HepG2 (cell line): Measurements from ENCODE around the gene SRRM4. TPM values are rescaled to one million over a fixed set of nuclear protein-coding genes. Genes with fewer than 3 reads are reported as not detected.

Experiments used
- ATAC-seq: fragments of 200-7000 bp; cut with Tn5 transposase; 3 replicates; pipeline ENCODE4 v1.9.1; 2020; ENCODE audit warnings: mild to moderate bottlenecking, moderate library complexity
- BruUV-seq: library from RNA; stranded (reverse); fragments of 400-500 nt; replicated peaks from 2 replicates; lab custom pipeline; 2021; lab: Mats Ljungman, UMichigan
- CTCF ChIA-PET: fragments of 300-600 bp; formaldehyde crosslinking; extraction: SDS; loops from one replicate; lab custom pipeline; 2021; ENCODE audit warnings: low total read pairs, inconsistent platforms, low intra/inter-chr PET ratio; lab: Yijun Ruan, JAX
- POLR2A ChIA-PET: fragments of 350-600 bp; sonication (Branson Sonifier 250); formaldehyde crosslinking; loops from one replicate; lab custom pipeline; 2020; ENCODE audit warnings: antibody characterized with exemption, inconsistent platforms; lab: Yijun Ruan, JAX
- DNase-seq: peaks from one replicate; pipeline ENCODE4 v3.0.0-alpha.2; 2015; ENCODE audit warnings: low spot score
- FAIRE-seq: peaks from 3 replicates; lab custom pipeline; 2011; peaks lifted over from hg19 to GRCh38; lab: Jason Lieb, UNC
- H2AFZ ChIP-seq: one replicate; pipeline ENCODE4 v1.6.1; 2011; ENCODE audit warnings: low read length, inconsistent platforms
- H3K27ac ChIP-seq: fragments of 300-600 bp; 3 replicates; pipeline ENCODE4 v1.8.0; 2011; ENCODE audit warnings: mixed run types, mild to moderate bottlenecking, mixed read lengths, low read length, inconsistent platforms; ENCODE audit not compliant: insufficient read depth; ENCODE audit errors: extremely low read length
- H3K27me3 ChIP-seq, 2 experiments: fragments of 200-600 bp in 1 of 2; 2 replicates in 1 of 2; 3 replicates in 1 of 2; pipeline versions ENCODE4 v1.6.0 to v1.8.0; 2011; ENCODE audit warnings: low read length in 2 of 2, mild to moderate bottlenecking in 2 of 2, moderate library complexity in 2 of 2, inconsistent platforms in 1 of 2; ENCODE audit not compliant: insufficient read depth in 2 of 2, control insufficient read depth in 1 of 2
- H3K36me3 ChIP-seq, 2 experiments: fragments of 200-600 bp in 1 of 2; replicated peaks in 1 of 2; 2 replicates in 1 of 2; 3 replicates in 1 of 2; pipeline versions ENCODE4 v1.5.1 to v1.8.0; 2011; ENCODE audit warnings: low read length in 2 of 2, inconsistent platforms in 1 of 2; ENCODE audit not compliant: insufficient read depth in 2 of 2, control insufficient read depth in 1 of 2
- H3K4me1 ChIP-seq: 2 replicates; pipeline ENCODE4 v1.5.1; 2012; ENCODE audit warnings: low read length, inconsistent platforms; ENCODE audit not compliant: insufficient read depth
- H3K4me2 ChIP-seq: 2 replicates; pipeline ENCODE4 v1.6.0; 2011; ENCODE audit warnings: low read depth, low read length, inconsistent platforms
- H3K4me3 ChIP-seq, 3 experiments: fragments of 200-600 bp in 1 of 3; sonication (generic), shearing (Covaris generic) in 1 of 3; replicated peaks in 1 of 3; 2 replicates each; pipeline ENCODE4 v1.5.1; 2011 to 2016; ENCODE audit warnings: low read length in 3 of 3, inconsistent platforms in 2 of 3, low read depth in 2 of 3, mild to moderate bottlenecking in 2 of 3, control low read depth in 1 of 3, mixed read lengths in 1 of 3; ENCODE audit not compliant: insufficient read depth in 1 of 3
- H3K79me2 ChIP-seq: one replicate; pipeline ENCODE4 v1.6.1; 2011; ENCODE audit warnings: low read length, inconsistent platforms; ENCODE audit not compliant: insufficient read depth
- H3K9ac ChIP-seq: 2 replicates; pipeline ENCODE4 v1.6.0; 2011; ENCODE audit warnings: mild to moderate bottlenecking, low read depth, low read length, inconsistent platforms; ENCODE audit not compliant: insufficient read depth
- H3K9me3 ChIP-seq: 2 replicates; pipeline ENCODE4 v1.5.1; 2012; ENCODE audit warnings: mild to moderate bottlenecking, low read length
- H4K20me1 ChIP-seq: 2 replicates; pipeline ENCODE4 v1.6.0; 2011; ENCODE audit warnings: inconsistent platforms, mild to moderate bottlenecking, low read length, moderate library complexity; ENCODE audit not compliant: insufficient read depth
- ADNP ChIP-seq: sonication (generic); formaldehyde crosslinking; IDR thresholded peaks from 2 replicates; pipeline ENCODE4 v1.4.0; 2020; ENCODE audit warnings: missing genetic modification reagents
- CC2D1A ChIP-seq: sonication (generic); formaldehyde crosslinking; IDR thresholded peaks from 2 replicates; pipeline ENCODE4 v1.8.1; 2023; ENCODE audit warnings: mild to moderate bottlenecking, missing genetic modification reagents
- ETV5 ChIP-seq: IDR thresholded peaks from 2 replicates; pipeline ENCODE4 v1.6.1; 2018; ENCODE audit warnings: missing biosample characterization, missing genetic modification reagents, inconsistent platforms, borderline replicate concordance
- GABPB1 ChIP-seq: IDR thresholded peaks from 2 replicates; pipeline ENCODE4 v1.6.1; 2016; ENCODE audit warnings: mild to moderate bottlenecking, missing genetic modification reagents, moderate library complexity, missing compliant biosample characterization
- HMG20B ChIP-seq: conservative IDR thresholded peaks from 2 replicates; pipeline ENCODE4 v1.6.1; 2016; ENCODE audit warnings: missing genetic modification reagents, missing compliant biosample characterization
- HNF4A ChIP-seq: sonication (generic); formaldehyde crosslinking; IDR thresholded peaks from 2 replicates; pipeline ENCODE4 v1.4.0; 2020; ENCODE audit warnings: missing genetic modification reagents
- MAZ ChIP-seq, 2 experiments: sonication (generic) in 1 of 2; formaldehyde crosslinking in 1 of 2; IDR thresholded peaks; 2 replicates each; pipeline versions ENCODE4 v1.5.0 to v1.6.1; 2012 to 2020; ENCODE audit warnings: low read depth in 2 of 2, mild to moderate bottlenecking in 2 of 2, borderline replicate concordance in 1 of 2, improper control_type of control experiment in 1 of 2, low read length in 1 of 2, missing genetic modification reagents in 1 of 2, moderate library complexity in 1 of 2
- MEIS1 ChIP-seq: sonication (generic); formaldehyde crosslinking; IDR thresholded peaks from 2 replicates; pipeline ENCODE4 v1.9.0; 2021; ENCODE audit warnings: mild to moderate bottlenecking, missing genetic modification reagents, moderate library complexity, borderline replicate concordance
- NAIF1 ChIP-seq: sonication (generic); formaldehyde crosslinking; IDR thresholded peaks from 2 replicates; pipeline ENCODE4 v1.5.0; 2020; ENCODE audit warnings: mild to moderate bottlenecking, missing genetic modification reagents, borderline replicate concordance
- POLR2G ChIP-seq: fragments of 200-400 bp; formaldehyde crosslinking; IDR thresholded peaks from 2 replicates; pipeline ENCODE4 v1.6.1; 2018; ENCODE audit warnings: mild to moderate bottlenecking, low read depth, low read length, moderate library complexity
- SMARCE1 ChIP-seq: fragments of 450-650 bp; IDR thresholded peaks from 2 replicates; pipeline ENCODE4 v1.6.1; 2017; ENCODE audit warnings: borderline replicate concordance
- YY1 ChIP-seq: IDR thresholded peaks from 2 replicates; pipeline ENCODE4 v1.6.1; 2011; ENCODE audit warnings: low read length, low read depth, moderate library complexity, mild to moderate bottlenecking; ENCODE audit not compliant: insufficient read depth, insufficient replicate concordance
- ZNF850 ChIP-seq: sonication (generic); formaldehyde crosslinking; conservative IDR thresholded peaks from 2 replicates; pipeline ENCODE4 v1.9.0; 2021; ENCODE audit warnings: mild to moderate bottlenecking, missing genetic modification reagents
- WGBS: methylation state at CpG from one replicate; pipeline ENCODE4 v1.1.6; 2017; ENCODE audit warnings: low lambda C conversion rate; 5-methylcytosine and 5-hydroxymethylcytosine counted together
- in situ Hi-C: cut with HindIII; loops from 2 replicates; pipeline ENCODE4 v1.10.0; 2017; ENCODE audit warnings: low pct_unique_long_range_greater_than_20kb; ENCODE audit not compliant: extremely low pct_ligation_motif_present
- intact Hi-C: fragments of 100-400 bp; cut with micrococcal nuclease; formaldehyde crosslinking; loops from one replicate; pipeline ENCODE4 v1.10.0; 2022; ENCODE audit not compliant: unreplicated experiment
- polyA plus RNA-seq, 8 experiments: library from polyadenylated mRNA; depleted of rRNA in 3 of 8; stranded (reverse) in 7 of 8; unstranded in 1 of 8; fragments of >200 nt; fragmentation: Illumina TruSeq in 4 of 8; extraction: Trizol in 4 of 8; gene quantifications; 2 replicates each; pipeline versions ENCODE4 v1.2.1 to v1.2.3, GENCODE V29; 2011 to 2016; ENCODE audit warnings: low read depth in 4 of 8, missing spikeins in 1 of 8, mixed read lengths in 1 of 8; ENCODE audit not compliant: insufficient read depth in 1 of 8
- total RNA-seq, 5 experiments: library from RNA; depleted of rRNA; stranded (reverse); fragments of >200 nt; fragmentation: Illumina TruSeq; extraction: Trizol; gene quantifications; 2 replicates each; pipeline ENCODE4 v1.2.3, GENCODE V29; 2016; ENCODE audit warnings: low read depth in 1 of 5
- TF ChIP-seq, protein P1 (sequence below): sonication (generic); formaldehyde crosslinking; IDR thresholded peaks from 2 replicates; pipeline ENCODE4 v1.5.0; 2020; ENCODE audit warnings: mild to moderate bottlenecking, missing genetic modification reagents
- TF ChIP-seq, protein P2 (sequence below): sonication (generic); formaldehyde crosslinking; IDR thresholded peaks from 2 replicates; pipeline ENCODE4 v1.8.0; 2022; ENCODE audit warnings: mild to moderate bottlenecking, missing genetic modification reagents; ENCODE audit not compliant: insufficient replicate concordance
- TF ChIP-seq, protein P3 (sequence below): sonication (generic); formaldehyde crosslinking; IDR thresholded peaks from 2 replicates; pipeline ENCODE4 v1.8.1; 2023; ENCODE audit warnings: mild to moderate bottlenecking, inconsistent platforms, moderate library complexity, missing genetic modification reagents, borderline replicate concordance
- TF ChIP-seq, protein P4 (sequence below): IDR thresholded peaks from 2 replicates; pipeline ENCODE4 v1.6.1; 2016; ENCODE audit warnings: missing compliant biosample characterization, missing genetic modification reagents, borderline replicate concordance

The SRRM4 gene
- total and polyA plus RNA-seq, 2 of the 13 experiments (the other 11 are each of a cell fraction or from before 2014, with no cell fraction given), result not detected

DNA sequence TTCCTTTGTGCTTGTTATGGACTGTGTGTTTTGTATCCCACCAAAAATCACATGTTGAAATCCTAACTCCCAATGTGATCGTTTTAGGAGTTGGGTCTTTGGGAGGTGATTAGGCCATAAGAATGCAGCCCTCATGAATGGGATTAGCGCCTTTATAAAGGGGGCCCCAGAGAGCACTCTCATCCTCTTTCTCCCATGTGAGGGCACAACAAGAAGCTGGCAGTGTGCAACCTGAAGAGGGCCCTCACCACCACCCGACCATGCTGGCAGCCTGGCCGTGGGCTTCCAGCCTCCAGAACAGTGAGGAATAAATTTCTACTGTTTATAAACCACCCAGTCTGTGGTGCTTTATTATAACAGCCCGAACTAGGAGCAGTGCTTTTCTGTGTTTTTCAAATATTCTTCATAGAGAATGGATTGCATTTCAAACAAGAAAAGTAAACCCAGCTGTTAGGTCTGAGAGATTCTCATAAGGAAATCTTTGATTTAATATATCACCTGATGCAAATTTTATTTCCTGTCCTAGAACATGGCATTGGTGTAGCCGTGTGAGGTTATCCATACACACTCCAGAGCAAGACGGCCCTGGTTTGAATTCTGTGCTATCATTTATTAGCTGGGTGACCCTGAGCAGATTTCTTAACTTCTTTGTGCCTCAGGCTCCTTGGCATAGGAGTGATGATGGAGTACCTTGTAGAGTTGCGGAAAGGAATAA, 225.2 kb downstream of the SRRM4 start:
- no peak overlapping the region for H2AFZ ChIP-seq
- 18% methylated on average over 8 of the region's 8 CpGs for WGBS
- no peak overlapping the region for H3K4me2 ChIP-seq
- no peak overlapping the region for H3K9ac ChIP-seq
- no TSS peak for BruUV-seq
- no peaks in the 10 kb centered on the region for H3K36me3 ChIP-seq
- H3K27me3 ChIP-seq, result no peaks in the 10 kb centered on the region; a peak in 1 of 5 replicates
- ChIA-PET CTCF (no interaction called here), POLR2A (no interaction called here)
- H4K20me1 ChIP-seq, result no peaks in the 10 kb centered on the region
- no peak overlapping the region for H3K27ac ChIP-seq
- in situ Hi-C loops (no loop called here), intact Hi-C loops (no loop called here)
- no peak overlapping the region for H3K4me3 ChIP-seq
- ATAC-seq, result no peak
- DNase-seq, result no peak
- H3K79me2 ChIP-seq, result no peaks in the 10 kb centered on the region
- no peak for FAIRE-seq
- no peaks in the 10 kb centered on the region for H3K9me3 ChIP-seq
- no peaks in the 10 kb centered on the region for H3K4me1 ChIP-seq
- no peak for TF ChIP-seq MAZ (IDR thresholded peaks at IDR 0.05; ENCODE audit: borderline replicate concordance, low read depth, low read length)
- TF ChIP-seq MAZ (CRISPR knock-in tag; IDR thresholded peaks at IDR 0.05; ENCODE audit: low read depth), result no peak
- no peak for TF ChIP-seq SMARCE1
- no peak for TF ChIP-seq MEIS1 (CRISPR knock-in tag)
- no peak for TF ChIP-seq HNF4A
- no peak for TF ChIP-seq YY1
- TF ChIP-seq, protein P1, sequence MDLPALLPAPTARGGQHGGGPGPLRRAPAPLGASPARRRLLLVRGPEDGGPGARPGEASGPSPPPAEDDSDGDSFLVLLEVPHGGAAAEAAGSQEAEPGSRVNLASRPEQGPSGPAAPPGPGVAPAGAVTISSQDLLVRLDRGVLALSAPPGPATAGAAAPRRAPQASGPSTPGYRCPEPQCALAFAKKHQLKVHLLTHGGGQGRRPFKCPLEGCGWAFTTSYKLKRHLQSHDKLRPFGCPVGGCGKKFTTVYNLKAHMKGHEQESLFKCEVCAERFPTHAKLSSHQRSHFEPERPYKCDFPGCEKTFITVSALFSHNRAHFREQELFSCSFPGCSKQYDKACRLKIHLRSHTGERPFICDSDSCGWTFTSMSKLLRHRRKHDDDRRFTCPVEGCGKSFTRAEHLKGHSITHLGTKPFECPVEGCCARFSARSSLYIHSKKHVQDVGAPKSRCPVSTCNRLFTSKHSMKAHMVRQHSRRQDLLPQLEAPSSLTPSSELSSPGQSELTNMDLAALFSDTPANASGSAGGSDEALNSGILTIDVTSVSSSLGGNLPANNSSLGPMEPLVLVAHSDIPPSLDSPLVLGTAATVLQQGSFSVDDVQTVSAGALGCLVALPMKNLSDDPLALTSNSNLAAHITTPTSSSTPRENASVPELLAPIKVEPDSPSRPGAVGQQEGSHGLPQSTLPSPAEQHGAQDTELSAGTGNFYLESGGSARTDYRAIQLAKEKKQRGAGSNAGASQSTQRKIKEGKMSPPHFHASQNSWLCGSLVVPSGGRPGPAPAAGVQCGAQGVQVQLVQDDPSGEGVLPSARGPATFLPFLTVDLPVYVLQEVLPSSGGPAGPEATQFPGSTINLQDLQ (CRISPR knock-in tag), result no peak
- no peak for TF ChIP-seq HMG20B (CRISPR knock-in tag)
- TF ChIP-seq, protein P2, sequence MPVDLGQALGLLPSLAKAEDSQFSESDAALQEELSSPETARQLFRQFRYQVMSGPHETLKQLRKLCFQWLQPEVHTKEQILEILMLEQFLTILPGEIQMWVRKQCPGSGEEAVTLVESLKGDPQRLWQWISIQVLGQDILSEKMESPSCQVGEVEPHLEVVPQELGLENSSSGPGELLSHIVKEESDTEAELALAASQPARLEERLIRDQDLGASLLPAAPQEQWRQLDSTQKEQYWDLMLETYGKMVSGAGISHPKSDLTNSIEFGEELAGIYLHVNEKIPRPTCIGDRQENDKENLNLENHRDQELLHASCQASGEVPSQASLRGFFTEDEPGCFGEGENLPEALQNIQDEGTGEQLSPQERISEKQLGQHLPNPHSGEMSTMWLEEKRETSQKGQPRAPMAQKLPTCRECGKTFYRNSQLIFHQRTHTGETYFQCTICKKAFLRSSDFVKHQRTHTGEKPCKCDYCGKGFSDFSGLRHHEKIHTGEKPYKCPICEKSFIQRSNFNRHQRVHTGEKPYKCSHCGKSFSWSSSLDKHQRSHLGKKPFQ (CRISPR knock-in tag), result no peak
- no peak for TF ChIP-seq ADNP (CRISPR knock-in tag)
- TF ChIP-seq, protein P3, sequence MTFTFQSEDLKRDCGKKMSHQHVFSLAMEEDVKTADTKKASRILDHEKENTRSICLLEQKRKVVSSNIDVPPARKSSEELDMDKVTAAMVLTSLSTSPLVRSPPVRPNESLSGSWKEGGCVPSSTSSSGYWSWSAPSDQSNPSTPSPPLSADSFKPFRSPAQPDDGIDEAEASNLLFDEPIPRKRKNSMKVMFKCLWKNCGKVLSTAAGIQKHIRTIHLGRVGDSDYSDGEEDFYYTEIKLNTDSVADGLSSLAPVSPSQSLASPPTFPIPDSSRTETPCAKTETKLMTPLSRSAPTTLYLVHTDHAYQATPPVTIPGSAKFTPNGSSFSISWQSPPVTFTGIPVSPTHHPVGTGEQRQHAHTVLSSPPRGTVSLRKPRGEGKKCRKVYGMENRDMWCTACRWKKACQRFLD, result no peak
- no peak for TF ChIP-seq NAIF1
- TF ChIP-seq, protein P4, sequence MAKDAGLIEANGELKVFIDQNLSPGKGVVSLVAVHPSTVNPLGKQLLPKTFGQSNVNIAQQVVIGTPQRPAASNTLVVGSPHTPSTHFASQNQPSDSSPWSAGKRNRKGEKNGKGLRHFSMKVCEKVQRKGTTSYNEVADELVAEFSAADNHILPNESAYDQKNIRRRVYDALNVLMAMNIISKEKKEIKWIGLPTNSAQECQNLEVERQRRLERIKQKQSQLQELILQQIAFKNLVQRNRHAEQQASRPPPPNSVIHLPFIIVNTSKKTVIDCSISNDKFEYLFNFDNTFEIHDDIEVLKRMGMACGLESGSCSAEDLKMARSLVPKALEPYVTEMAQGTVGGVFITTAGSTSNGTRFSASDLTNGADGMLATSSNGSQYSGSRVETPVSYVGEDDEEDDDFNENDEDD (CRISPR knock-in tag), result no peak
- TF ChIP-seq CC2D1A (CRISPR knock-in tag), result no peak
- no peak for TF ChIP-seq POLR2G
- TF ChIP-seq ETV5, result no peak
- TF ChIP-seq GABPB1 (CRISPR knock-in tag), result no peak
- TF ChIP-seq ZNF850, result no peak
